Right renal cortex interstitium (tissue), 3 donors: ENCODE data around the gene SLC25A30. TPM values are rescaled to one million over a fixed set of nuclear protein-coding genes. Genes with fewer than 3 reads are reported as not detected.

Experiments used
- DNase-seq, 3 donors: peaks; one replicate each; pipeline ENCODE4 v3.0.0-alpha.2; 2013; ENCODE audit warnings: low read depth in 3 of 3, low spot score in 2 of 3
- polyA plus RNA-seq, 3 donors: library from polyadenylated mRNA; unstranded; fragments of 120-200 nt; gene quantifications; one replicate each; pipeline ENCODE4 v1.2.1, GENCODE V29; 2013; ENCODE audit not compliant: insufficient read length in 3 of 3

SLC25A30 gene
- 10 to 100 TPM; 26.8 to 28.3 (median 27.7) TPM for polyA plus RNA-seq

- peak; percentile 41 to 81 (median 67) for DNase-seq
Observed at GRCh38 chr13:45417790-45418534, at the start of gene SLC25A30. SLC25A30 (minus strand) TSS chr13:45418373; CDS start chr13:45411425, 6,948 bp downstream.

- DNase-seq: no peak
Observed at GRCh38 chr13:45466359-45466758, 48.2 kb upstream of the SLC25A30 start.

GRCh38 chr13:45464687-45465453 is 46.7 kb upstream of the SLC25A30 start, which contains the start of gene COG3:
COG3 (plus strand) TSS chr13:45464939; CDS start chr13:45465037, 98 bp downstream.
- peak; percentile 84 to 87 (median 86) for DNase-seq

GRCh38 chr13:45464141-45464686 is 46.0 kb upstream of the SLC25A30 start:
- DNase-seq: no peak

- no peak for DNase-seq
Observed at GRCh38 chr13:45456196-45456972, 38.2 kb upstream of the SLC25A30 start.

- DNase-seq: no peak
Observed at GRCh38 chr13:45454204-45454603, 36.0 kb upstream of the SLC25A30 start.

- no peak for DNase-seq
Observed at GRCh38 chr13:45451282-45451681, 33.1 kb upstream of the SLC25A30 start.

- DNase-seq: no peak
Observed at GRCh38 chr13:45448965-45449559, 30.9 kb upstream of the SLC25A30 start.

- DNase-seq: no peak
Observed at GRCh38 chr13:45447050-45447661, 29.0 kb upstream of the SLC25A30 start.

GRCh38 chr13:45446181-45446580 is 28.0 kb upstream of the SLC25A30 start:
- DNase-seq: no peak

GRCh38 chr13:45445053-45445452 is 26.9 kb upstream of the SLC25A30 start:
- DNase-seq: no peak

- no peak for DNase-seq
Observed at GRCh38 chr13:45441633-45442032, 23.5 kb upstream of the SLC25A30 start.

- no peak for DNase-seq
Observed at GRCh38 chr13:45439781-45440462, 21.7 kb upstream of the SLC25A30 start.

GRCh38 chr13:45439008-45439407 is 20.8 kb upstream of the SLC25A30 start:
- DNase-seq: no peak

GRCh38 chr13:45437947-45438346 is 19.8 kb upstream of the SLC25A30 start:
- DNase-seq: no peak

GRCh38 chr13:45436953-45437352 is 18.8 kb upstream of the SLC25A30 start:
- DNase-seq: no peak

GRCh38 chr13:45436332-45436731 is 18.2 kb upstream of the SLC25A30 start:
- DNase-seq: no peak

GRCh38 chr13:45434556-45435371 is 16.6 kb upstream of the SLC25A30 start:
- no peak for DNase-seq
